Measurements from ENCODE around the gene NFIA.

Gene NFIA

GRCh38 chr1:61420909-61421835 lies 338.8 kb downstream of the NFIA start:
- TF ChIP-seq CREB1 (IDR thresholded peaks at IDR 0.05; ENCODE audit: low read depth) (no peak), MAX (IDR thresholded peaks at IDR 0.05) (no peak), CEBPB (IDR thresholded peaks at IDR 0.05) (no peak), TEAD4 (IDR thresholded peaks at IDR 0.05) (no peak), RAD21 (IDR thresholded peaks at IDR 0.05; ENCODE audit: low read depth) (no peak), EGR1 (IDR thresholded peaks at IDR 0.05) (no peak), YY1 (IDR thresholded peaks at IDR 0.05; ENCODE audit: low read depth) (no peak), NFIC (IDR thresholded peaks at IDR 0.05) (no peak)

DNA sequence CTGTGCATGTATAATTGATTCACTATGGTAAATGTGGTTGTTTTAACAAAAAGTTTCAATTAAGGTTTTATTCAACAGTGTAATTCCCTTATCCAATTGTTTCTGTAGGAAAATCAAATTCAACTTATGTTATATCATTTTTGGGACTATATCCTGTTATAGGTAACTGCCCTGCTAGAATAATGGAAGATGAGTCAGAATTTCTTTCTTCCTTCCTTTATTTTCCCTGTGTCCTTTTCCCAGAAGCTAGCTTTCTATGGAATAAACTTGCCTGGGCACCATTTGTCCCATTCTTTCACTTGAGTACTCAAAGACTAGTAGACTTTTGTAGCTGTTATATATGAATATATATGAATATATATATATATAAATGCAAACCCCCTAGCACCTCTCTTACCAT lies 341.3 kb downstream of the NFIA start:
- TF ChIP-seq EGR1 (IDR thresholded peaks at IDR 0.05) (no peak), MAX (IDR thresholded peaks at IDR 0.05) (no peak)

DNA sequence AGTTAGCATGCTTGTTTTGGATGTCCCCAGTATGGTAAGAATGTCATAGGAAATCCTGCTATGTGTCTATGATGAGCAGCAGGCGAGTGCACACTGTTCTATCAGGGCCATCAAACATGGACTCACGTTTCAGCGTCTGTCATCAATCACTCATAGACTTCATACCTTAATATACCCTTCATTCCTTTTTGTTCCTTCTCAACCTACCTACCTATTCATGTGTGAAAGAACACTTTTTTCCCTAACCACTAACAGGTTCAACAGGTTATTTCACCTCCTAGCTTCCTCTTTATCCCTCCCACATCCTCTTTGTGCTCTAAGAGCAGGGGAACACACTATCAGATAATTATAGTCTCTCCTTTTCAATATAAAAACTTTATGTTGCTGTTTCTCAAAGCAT lies 342.0 kb downstream of the NFIA start:
- TF ChIP-seq FOXM1 (IDR thresholded peaks at IDR 0.05; ENCODE audit: borderline replicate concordance, low read depth) (peak; percentile 87), TEAD4 (IDR thresholded peaks at IDR 0.05) (peak; percentile 85), TCF12 (IDR thresholded peaks at IDR 0.05; ENCODE audit: low read depth) (peak; percentile 91), CREB1 (IDR thresholded peaks at IDR 0.05; ENCODE audit: low read depth) (no peak), CEBPB (IDR thresholded peaks at IDR 0.05) (peak; percentile 29; the same call in 1 of the 2 replicates), TAF1 (IDR thresholded peaks at IDR 0.05; ENCODE audit: low read depth) (no peak), NFIC (IDR thresholded peaks at IDR 0.05) (peak; percentile 78), REST (IDR thresholded peaks at IDR 0.05; ENCODE audit: low read depth) (no peak), RAD21 (IDR thresholded peaks at IDR 0.05; ENCODE audit: low read depth) (peak; percentile 21; the same call in 1 of the 2 replicates), EP300 (IDR thresholded peaks at IDR 0.05; ENCODE audit: borderline replicate concordance) (peak; percentile 93), YY1 (IDR thresholded peaks at IDR 0.05; ENCODE audit: low read depth) (peak; percentile 73), EGR1 (IDR thresholded peaks at IDR 0.05) (peak; percentile 32; the same call in 1 of the 2 replicates), MAX (IDR thresholded peaks at IDR 0.05) (peak; percentile 45; the same call in 1 of the 2 replicates), ZBTB7A (IDR thresholded peaks at IDR 0.05; ENCODE audit: low read depth) (no peak)
- TF ChIP-seq, protein P1, sequence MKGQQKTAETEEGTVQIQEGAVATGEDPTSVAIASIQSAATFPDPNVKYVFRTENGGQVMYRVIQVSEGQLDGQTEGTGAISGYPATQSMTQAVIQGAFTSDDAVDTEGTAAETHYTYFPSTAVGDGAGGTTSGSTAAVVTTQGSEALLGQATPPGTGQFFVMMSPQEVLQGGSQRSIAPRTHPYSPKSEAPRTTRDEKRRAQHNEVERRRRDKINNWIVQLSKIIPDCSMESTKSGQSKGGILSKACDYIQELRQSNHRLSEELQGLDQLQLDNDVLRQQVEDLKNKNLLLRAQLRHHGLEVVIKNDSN (IDR thresholded peaks at IDR 0.05): no peak

DNA sequence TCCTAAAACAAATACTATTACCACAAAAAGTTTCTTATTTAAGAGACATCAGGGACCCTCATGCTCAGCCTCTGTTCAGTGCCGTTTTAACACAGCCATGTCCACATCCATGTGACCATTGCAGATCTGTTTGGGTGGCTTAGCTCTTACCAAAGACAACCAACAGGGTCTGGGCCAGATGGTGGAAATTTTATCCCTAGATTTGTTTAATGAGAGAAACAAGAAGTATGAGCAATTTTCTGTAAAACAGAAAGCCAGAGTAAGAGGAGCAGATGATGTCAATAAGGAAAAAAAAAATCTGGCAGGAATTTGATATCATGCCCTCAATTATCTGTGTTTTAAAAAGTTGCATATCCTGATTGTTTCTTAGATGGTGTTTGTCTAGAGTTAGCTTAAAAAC lies 342.7 kb downstream of the NFIA start:
- TF ChIP-seq TEAD4 (IDR thresholded peaks at IDR 0.05): no peak
- TF ChIP-seq, protein P1 (IDR thresholded peaks at IDR 0.05): 0 out of 2 replicates have a peak, but pooled peaks have one; percentile 11

DNA sequence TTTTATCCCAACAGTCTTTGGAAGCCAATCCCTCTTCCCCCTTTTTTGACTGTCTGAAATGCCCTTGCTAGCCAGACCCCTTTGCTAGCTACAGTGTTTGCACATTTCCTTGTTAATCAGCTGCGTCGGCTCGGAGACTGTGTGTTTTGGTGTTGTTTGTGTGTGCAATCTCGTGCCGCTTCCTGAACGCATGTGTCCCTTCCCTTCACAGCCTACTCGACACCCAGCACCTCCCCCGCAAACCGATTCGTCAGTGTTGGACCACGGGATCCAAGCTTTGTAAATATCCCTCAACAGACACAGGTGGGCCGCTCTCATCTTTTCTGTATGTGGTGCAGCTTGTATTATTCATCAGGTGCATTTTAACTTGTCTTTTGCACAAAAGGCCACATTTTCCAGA lies 343.9 kb downstream of the NFIA start:
- TF ChIP-seq EGR1 (IDR thresholded peaks at IDR 0.05): no peak
- no peak for TF ChIP-seq CEBPB (IDR thresholded peaks at IDR 0.05)
- no peak for TF ChIP-seq TAF1 (IDR thresholded peaks at IDR 0.05; ENCODE audit: low read depth)
- TF ChIP-seq, protein P1 (IDR thresholded peaks at IDR 0.05): no peak
- TF ChIP-seq REST (IDR thresholded peaks at IDR 0.05; ENCODE audit: low read depth): no peak
- TF ChIP-seq YY1 (IDR thresholded peaks at IDR 0.05; ENCODE audit: low read depth): no peak
- no peak for TF ChIP-seq MAX (IDR thresholded peaks at IDR 0.05)
- TF ChIP-seq TEAD4 (IDR thresholded peaks at IDR 0.05): no peak
- no peak for TF ChIP-seq EP300 (IDR thresholded peaks at IDR 0.05; ENCODE audit: borderline replicate concordance)
- no peak for TF ChIP-seq RAD21 (IDR thresholded peaks at IDR 0.05; ENCODE audit: low read depth)
- no peak for TF ChIP-seq ZBTB7A (IDR thresholded peaks at IDR 0.05; ENCODE audit: low read depth)
- TF ChIP-seq CREB1 (IDR thresholded peaks at IDR 0.05; ENCODE audit: low read depth): no peak
- TF ChIP-seq FOXM1 (IDR thresholded peaks at IDR 0.05; ENCODE audit: borderline replicate concordance, low read depth): no peak
- no peak for TF ChIP-seq TCF12 (IDR thresholded peaks at IDR 0.05; ENCODE audit: low read depth)
- TF ChIP-seq NFIC (IDR thresholded peaks at IDR 0.05): no peak

Data from Ishikawa (cell line).